Mesenteric fat pad (tissue), 1 donor: ENCODE measurements around the gene MYO18B. TPM values are rescaled to one million over a fixed set of nuclear protein-coding genes. Genes with fewer than 3 reads are reported as not detected.

ENCODE experiments used
- total RNA-seq: library from RNA; stranded (reverse); fragmentation: NEBNext Ultra II Directional; extraction: Animal tissue kit (Norgen Biotek cat#: 25700); gene quantifications from one replicate; pipeline ENCODE4 v1.2.1, GENCODE V29; 2021
- donor health status: DM: yes; HTN: yes; CAD: no.

Gene MYO18B
- total RNA-seq, 1 donor from 2014 or later: 0.10 TPM

Other genes with a start within 250 kb of the MYO18B start
- 53.4 TPM for gene GRK3, start 177.5 kb upstream of the MYO18B start, total RNA-seq